Testis (tissue), 3 donors: Measurements from ENCODE around the gene IL17RE. TPM values are rescaled to one million over a fixed set of nuclear protein-coding genes. Genes with fewer than 3 reads are reported as not detected.

ENCODE experiments used
- DNase-seq: peaks from one replicate; pipeline ENCODE4 v3.0.0-alpha.2; 2019
- H3K27ac ChIP-seq, 2 donors: fragments of 200-600 bp; sonication (generic); one replicate each; pipeline ENCODE4 v1.5.1; 2019
- H3K27me3 ChIP-seq: fragments of 200-600 bp; sonication (generic); one replicate; pipeline ENCODE4 v1.5.1; 2019
- H3K36me3 ChIP-seq: fragments of 200-600 bp; sonication (generic); one replicate; pipeline ENCODE4 v1.5.1; 2017; ENCODE audit warnings: low read depth; ENCODE audit errors: missing control alignments
- H3K4me1 ChIP-seq: fragments of 200-600 bp; sonication (generic); one replicate; pipeline ENCODE4 v1.5.1; 2019
- H3K4me3 ChIP-seq, 2 donors: fragments of 200-600 bp; sonication (generic); one replicate each; pipeline ENCODE4 v1.5.1; 2017 to 2019
- H3K9me3 ChIP-seq: fragments of 200-600 bp; sonication (generic); one replicate; pipeline ENCODE4 v1.5.1; 2017
- CTCF ChIP-seq, 3 experiments: fragments of 450-650 bp in 2 of 3; fragments of 200-600 bp in 1 of 3; sonication (generic) in 1 of 3; IDR thresholded peaks; one replicate each; pipeline ENCODE4 v1.5.1; 2016 to 2019; ENCODE audit warnings: antibody characterized with exemption in 3 of 3, mild to moderate bottlenecking in 2 of 3, moderate library complexity in 1 of 3
- POLR2A ChIP-seq: fragments of 450-650 bp; IDR thresholded peaks from one replicate; pipeline ENCODE4 v1.6.1; 2017; ENCODE audit warnings: antibody characterized with exemption, mild to moderate bottlenecking, moderate library complexity
- WGBS, 2 donors: methylation state at CpG; one replicate each; pipeline ENCODE4 v1.1.5; 2018; 5-methylcytosine and 5-hydroxymethylcytosine counted together
- intact Hi-C: fragments of 100-400 bp; cut with DNase I; formaldehyde crosslinking; loops from one replicate; pipeline ENCODE4 v1.15.1; 2023; ENCODE audit warnings: low total_unique reads
- polyA plus RNA-seq: library from polyadenylated mRNA; stranded (reverse); fragments of 350-450 nt; fragmentation: Illumina TruSeq; extraction: RNeasy Lipid Tissue Mini Kit (QIAGEN cat#74804); gene quantifications from one replicate; pipeline ENCODE4 v1.2.3, GENCODE V29; 2014; ENCODE audit warnings: low read depth, low replicate concordance; ENCODE audit not compliant: insufficient read depth
- total RNA-seq, 2 donors: library from RNA; depleted of rRNA; stranded (reverse); fragments of >200 nt; gene quantifications; one replicate each; pipeline ENCODE4 v1.2.3, GENCODE V29; 2016

IL17RE gene
- total and polyA plus RNA-seq, 3 donors from 2014 or later: 0.43 to 1.8 (median 0.79) TPM

GRCh38 chr3:9912294-9912935, 9.8 kb downstream of the IL17RE start:
- 86 to 91% methylated on average over 7 of the region's 7 CpGs for WGBS, 2 donors
- no peaks in the 10 kb centered on the region for H3K36me3 ChIP-seq
- no peak overlapping the region for H3K27ac ChIP-seq
- H3K27me3 ChIP-seq: no peaks in the 10 kb centered on the region
- H3K9me3 ChIP-seq: no peaks in the 10 kb centered on the region
- TF ChIP-seq POLR2A (no peak), CTCF (IDR thresholded peaks at IDR 0.05) (no peak)
- no peak overlapping the region for H3K4me3 ChIP-seq
- peaks cover 21% of the 10 kb centered on the region for H3K4me1 ChIP-seq
- intact Hi-C loops: no loop called here
- no peak for DNase-seq

GRCh38 chr3:9913601-9914000, 11.0 kb downstream of the IL17RE start:
- DNase-seq: no peak
- no peak for TF ChIP-seq POLR2A
- TF ChIP-seq CTCF (IDR thresholded peaks at IDR 0.05): no peak
- intact Hi-C loops: no loop called here
- 68 to 74% methylated on average over 4 to 5 of the region's 5 CpGs for WGBS, 2 donors
- Histone ChIP-seq H3K4me3 (no peak overlapping the region), H3K36me3 (no peaks in the 10 kb centered on the region), H3K9me3 (no peaks in the 10 kb centered on the region), H3K4me1 (peaks cover 24% of the 10 kb centered on the region), H3K27me3 (no peaks in the 10 kb centered on the region), H3K27ac (no peak overlapping the region)

DNA sequence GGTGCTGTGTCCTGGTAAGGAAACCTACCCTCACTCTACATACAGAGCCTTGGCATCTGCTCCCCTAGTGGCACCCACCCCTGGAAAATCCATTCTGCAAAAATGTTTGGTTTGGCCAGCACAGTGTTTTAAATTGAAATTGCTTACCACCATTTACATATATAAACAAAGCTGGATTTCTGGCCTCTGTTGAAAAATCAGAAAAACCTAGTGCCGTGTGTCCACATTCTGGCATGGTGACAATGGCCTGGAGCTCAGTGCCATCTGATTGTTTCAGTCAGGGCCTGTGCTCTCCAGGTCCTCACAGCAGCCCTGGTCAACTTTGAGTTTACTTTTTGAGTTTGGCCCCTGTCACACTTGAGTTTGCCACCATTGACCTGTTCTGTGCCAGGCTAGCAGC, 11.4 kb downstream of the IL17RE start:
- no peak overlapping the region for H3K27ac ChIP-seq
- H3K36me3 ChIP-seq: no peaks in the 10 kb centered on the region
- H3K4me1 ChIP-seq: peaks cover 24% of the 10 kb centered on the region
- DNase-seq: no peak
- H3K4me3 ChIP-seq: no peak overlapping the region
- H3K27me3 ChIP-seq: no peaks in the 10 kb centered on the region
- no peaks in the 10 kb centered on the region for H3K9me3 ChIP-seq
- intact Hi-C loops: no loop called here
- WGBS, 2 donors: 43 to 63% methylated on average over 1 of the region's 1 CpG
- TF ChIP-seq POLR2A (no peak), CTCF (IDR thresholded peaks at IDR 0.05) (no peak)

DNA sequence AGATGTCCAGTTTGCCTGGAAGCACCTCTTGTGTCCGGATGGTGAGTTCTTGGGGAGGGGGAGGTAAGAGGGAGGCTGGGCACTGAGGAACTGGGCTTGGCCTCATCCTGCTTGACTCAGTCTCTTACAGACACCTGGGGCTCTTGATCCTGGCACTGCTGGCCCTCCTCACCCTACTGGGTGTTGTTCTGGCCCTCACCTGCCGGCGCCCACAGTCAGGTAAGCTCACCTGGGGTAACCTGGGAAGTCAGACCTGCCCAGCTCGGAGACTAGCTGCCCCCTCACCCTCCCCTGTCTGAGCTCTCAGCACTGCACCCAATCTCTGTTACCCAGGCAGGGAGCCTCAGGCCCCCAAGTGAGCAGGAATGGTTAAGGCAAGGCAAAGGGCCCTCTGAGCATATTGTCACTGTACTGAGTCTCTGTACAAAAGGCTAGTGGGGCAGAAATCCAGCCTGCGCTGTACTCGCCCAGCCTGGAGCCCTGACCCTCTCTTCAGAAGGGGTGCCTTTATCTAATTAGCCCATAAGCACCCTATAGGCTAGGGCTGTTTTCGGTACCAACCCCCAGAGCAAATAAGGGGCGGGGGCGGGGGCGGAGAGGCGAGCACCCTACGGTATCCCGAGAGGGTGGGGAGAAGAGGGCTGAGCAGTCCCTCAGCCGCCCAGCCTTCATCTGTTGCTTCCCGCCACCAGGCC, 12.1 kb downstream of the IL17RE start:
- Histone ChIP-seq H3K27ac (peak overlapping the region in 1 of 2 donors; percentile 81), H3K36me3 (no peaks in the 10 kb centered on the region), H3K4me1 (peaks cover 24% of the 10 kb centered on the region), H3K27me3 (no peaks in the 10 kb centered on the region), H3K9me3 (no peaks in the 10 kb centered on the region), H3K4me3 (peak overlapping the region; percentile 61 to 64)
- TF ChIP-seq CTCF (IDR thresholded peaks at IDR 0.05) (no peak), POLR2A (no peak)
- DNase-seq: no peak
- WGBS, 2 donors: 25 to 40% methylated on average over 1 to 15 of the region's 15 CpGs
- intact Hi-C loops: no loop called here
